Measurements from ENCODE around the gene PTPRH.

DNA sequence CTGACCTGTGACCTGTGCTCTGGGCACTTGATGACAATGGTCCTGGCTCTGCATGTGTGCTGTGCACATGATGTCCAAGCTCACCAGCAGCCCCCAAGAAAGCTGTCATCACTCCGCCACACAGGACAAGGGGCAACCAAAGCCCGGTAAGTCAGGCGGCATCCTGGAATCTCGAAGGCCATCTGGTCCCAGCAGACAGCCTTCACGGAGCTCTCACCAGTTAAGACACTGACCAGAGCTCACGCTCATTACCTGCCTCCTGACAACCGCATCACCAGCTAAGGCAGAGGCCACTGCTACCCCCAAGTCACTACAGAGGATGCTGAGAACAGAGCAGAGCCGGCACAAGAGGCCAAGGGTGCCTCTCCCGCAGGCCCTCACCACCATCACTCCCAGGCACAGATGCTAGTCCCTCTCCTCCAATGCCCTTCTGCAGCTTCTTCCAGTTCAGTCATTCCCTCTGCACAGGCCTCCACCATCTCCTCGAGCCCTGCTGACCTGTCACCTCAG, 38.9 kb upstream of the PTPRH start:
- TF ChIP-seq POLR2A (IDR thresholded peaks at IDR 0.05) = no peak
- TF ChIP-seq, protein P1, sequence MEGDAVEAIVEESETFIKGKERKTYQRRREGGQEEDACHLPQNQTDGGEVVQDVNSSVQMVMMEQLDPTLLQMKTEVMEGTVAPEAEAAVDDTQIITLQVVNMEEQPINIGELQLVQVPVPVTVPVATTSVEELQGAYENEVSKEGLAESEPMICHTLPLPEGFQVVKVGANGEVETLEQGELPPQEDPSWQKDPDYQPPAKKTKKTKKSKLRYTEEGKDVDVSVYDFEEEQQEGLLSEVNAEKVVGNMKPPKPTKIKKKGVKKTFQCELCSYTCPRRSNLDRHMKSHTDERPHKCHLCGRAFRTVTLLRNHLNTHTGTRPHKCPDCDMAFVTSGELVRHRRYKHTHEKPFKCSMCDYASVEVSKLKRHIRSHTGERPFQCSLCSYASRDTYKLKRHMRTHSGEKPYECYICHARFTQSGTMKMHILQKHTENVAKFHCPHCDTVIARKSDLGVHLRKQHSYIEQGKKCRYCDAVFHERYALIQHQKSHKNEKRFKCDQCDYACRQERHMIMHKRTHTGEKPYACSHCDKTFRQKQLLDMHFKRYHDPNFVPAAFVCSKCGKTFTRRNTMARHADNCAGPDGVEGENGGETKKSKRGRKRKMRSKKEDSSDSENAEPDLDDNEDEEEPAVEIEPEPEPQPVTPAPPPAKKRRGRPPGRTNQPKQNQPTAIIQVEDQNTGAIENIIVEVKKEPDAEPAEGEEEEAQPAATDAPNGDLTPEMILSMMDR (IDR thresholded peaks at IDR 0.05) = no peak

All from lower leg skin (tissue), 3 donors.